ENCODE data around the gene KIFC3.

KIFC3 gene

GRCh38 chr16:57739756-57740422 lies 62.4 kb downstream of the KIFC3 start:
- H3K4me3 ChIP-seq (ENCODE audit: low read depth, low read length): no peak overlapping the region
- no peak for DNase-seq (ENCODE audit: low read depth)
- no peak for TF ChIP-seq MYC (IDR thresholded peaks at IDR 0.05; ENCODE audit: low read depth, low read length)
- no peak for TF ChIP-seq CTCF (IDR thresholded peaks at IDR 0.05; ENCODE audit: low read depth, low read length)
- no peak for TF ChIP-seq MAX (IDR thresholded peaks at IDR 0.05; ENCODE audit: low read depth, low read length)
- TF ChIP-seq POLR2A (IDR thresholded peaks at IDR 0.05; ENCODE audit: extremely low read depth, insufficient read length): no peak

- H3K4me3 ChIP-seq (ENCODE audit: low read depth, low read length): no peak overlapping the region
- TF ChIP-seq MYC (IDR thresholded peaks at IDR 0.05; ENCODE audit: low read depth, low read length) (no peak), CTCF (IDR thresholded peaks at IDR 0.05; ENCODE audit: low read depth, low read length) (no peak), MAX (IDR thresholded peaks at IDR 0.05; ENCODE audit: low read depth, low read length) (no peak), POLR2A (IDR thresholded peaks at IDR 0.05; ENCODE audit: extremely low read depth, insufficient read length) (no peak)
- no peak for DNase-seq (ENCODE audit: low read depth)
Measured at GRCh38 chr16:57738844-57739243, 63.4 kb downstream of the KIFC3 start.

GRCh38 chr16:57736419-57737351 lies 65.6 kb downstream of the KIFC3 start:
- no peak for TF ChIP-seq MAX (IDR thresholded peaks at IDR 0.05; ENCODE audit: low read depth, low read length)
- TF ChIP-seq MYC (IDR thresholded peaks at IDR 0.05; ENCODE audit: low read depth, low read length): no peak
- no peak for TF ChIP-seq CTCF (IDR thresholded peaks at IDR 0.05; ENCODE audit: low read depth, low read length)
- TF ChIP-seq POLR2A (IDR thresholded peaks at IDR 0.05; ENCODE audit: extremely low read depth, insufficient read length): no peak
- peak overlapping the region; percentile 87 for H3K4me3 ChIP-seq (ENCODE audit: low read depth, low read length)
- no peak for DNase-seq (ENCODE audit: low read depth)

- peak; percentile 42; the same call in 1 of the 2 replicates for TF ChIP-seq MAX (IDR thresholded peaks at IDR 0.05; ENCODE audit: low read depth, low read length)
- no peak for TF ChIP-seq CTCF (IDR thresholded peaks at IDR 0.05; ENCODE audit: low read depth, low read length)
- peak; percentile 26; the same call in 1 of the 2 replicates for TF ChIP-seq MYC (IDR thresholded peaks at IDR 0.05; ENCODE audit: low read depth, low read length)
- TF ChIP-seq POLR2A (IDR thresholded peaks at IDR 0.05; ENCODE audit: extremely low read depth, insufficient read length): peak; percentile 42
- no peak for DNase-seq (ENCODE audit: low read depth)
Measured at GRCh38 chr16:57735755-57736418, 66.4 kb downstream of the KIFC3 start, which contains the start of gene KATNB1. Gene KATNB1, plus strand, starts transcription at chr16:57735770. Its CDS starts 1,474 bp downstream, at chr16:57737244.

GRCh38 chr16:57734925-57735754 lies 67.2 kb downstream of the KIFC3 start:
- TF ChIP-seq MAX (IDR thresholded peaks at IDR 0.05; ENCODE audit: low read depth, low read length) (no peak; the same call in 1 of the 2 replicates), POLR2A (IDR thresholded peaks at IDR 0.05; ENCODE audit: extremely low read depth, insufficient read length) (peak; percentile 63), CTCF (IDR thresholded peaks at IDR 0.05; ENCODE audit: low read depth, low read length) (no peak)
- peak overlapping the region; percentile 87 for H3K4me3 ChIP-seq (ENCODE audit: low read depth, low read length)
- peak; percentile 100 for DNase-seq (ENCODE audit: low read depth)

More at GRCh38 chr16:57735755-57736418, 66.4 kb downstream of the KIFC3 start, which contains the start of gene KATNB1:
- H3K4me3 ChIP-seq (ENCODE audit: low read depth, low read length): peak within 1 kb of the TSS; percentile 87
